Measurements from ENCODE around the gene C6orf52. TPM values are rescaled to one million over a fixed set of nuclear protein-coding genes. Genes with fewer than 3 reads are reported as not detected.
"Not testable (repeated sequence)": the region's sequence is repeated elsewhere in the genome, so short reads cannot be mapped to it uniquely, and the experiment has no call there.

The C6orf52 gene
- polyA plus RNA-seq, 3 donors: 3.4 to 4.7 (median 4.1) TPM

GRCh38 chr6:10719296-10719963 is 25.0 kb upstream of the C6orf52 start:
- no peak for DNase-seq

- no peak for DNase-seq
These were observed 19.5 kb upstream of the C6orf52 start for GRCh38 chr6:10713962-10714361.

- DNase-seq: no peak
These were observed 2.2 kb upstream of the C6orf52 start for GRCh38 chr6:10696655-10697054.

GRCh38 chr6:10695086-10695657 is 756 bp upstream of the C6orf52 start:
- DNase-seq: no peak

GRCh38 chr6:10692965-10693538 is 1.4 kb downstream of the C6orf52 start:
- DNase-seq: no peak

- DNase-seq: no peak
These were observed 3.6 kb downstream of the C6orf52 start for GRCh38 chr6:10690651-10691445.

- no peak for DNase-seq
These were observed 6.8 kb downstream of the C6orf52 start for GRCh38 chr6:10687582-10687981.

- no peak for DNase-seq
These were observed 7.5 kb downstream of the C6orf52 start for GRCh38 chr6:10686901-10687300.

GRCh38 chr6:10685092-10685915 is 9.1 kb downstream of the C6orf52 start:
- DNase-seq: no peak

- no peak for DNase-seq
These were observed 9.8 kb downstream of the C6orf52 start for GRCh38 chr6:10684618-10685017.

GRCh38 chr6:10682355-10682988 is 11.9 kb downstream of the C6orf52 start:
- DNase-seq: no peak

- DNase-seq: no peak
These were observed 12.6 kb downstream of the C6orf52 start for GRCh38 chr6:10681795-10682194.

- DNase-seq: no peak
These were observed 16.0 kb downstream of the C6orf52 start for GRCh38 chr6:10678456-10678855.

GRCh38 chr6:10676403-10676802 is 18.0 kb downstream of the C6orf52 start:
- no peak for DNase-seq

GRCh38 chr6:10668126-10668917 is 26.1 kb downstream of the C6orf52 start:
- no peak for DNase-seq

- DNase-seq: not testable (repeated sequence)
These were observed 28.8 kb downstream of the C6orf52 start for GRCh38 chr6:10665595-10665994.

- DNase-seq: no peak
These were observed 31.7 kb downstream of the C6orf52 start for GRCh38 chr6:10662742-10663141.

- DNase-seq: no peak
These were observed 32.2 kb downstream of the C6orf52 start for GRCh38 chr6:10662207-10662606.

GRCh38 chr6:10660431-10661191 is 33.8 kb downstream of the C6orf52 start:
- not testable (repeated sequence) for DNase-seq

Measured in renal pelvis (tissue), 4 donors.